G401 (cell line): ENCODE results near the gene ARMC3. TPM values are rescaled to one million over a fixed set of nuclear protein-coding genes. Genes with fewer than 3 reads are reported as not detected.
"Not testable (repeated sequence)": the region's sequence is repeated elsewhere in the genome, so short reads cannot be mapped to it uniquely, and the experiment has no call there.

Experiments
- DNase-seq: peaks from one replicate; pipeline ENCODE4 v3.0.0-alpha.2; 2015; ENCODE audit warnings: low spot score
- in situ Hi-C: cut with HindIII; loops from 2 replicates; pipeline ENCODE4 v1.10.0; 2016; ENCODE audit warnings: low sequenced_read_pairs, mixed read lengths
- total RNA-seq: library from RNA; depleted of rRNA; stranded (reverse); fragments of >200 nt; shearing (Covaris generic); gene quantifications from 2 replicates; pipeline ENCODE4 v1.2.3, GENCODE V29; 2014

Gene ARMC3
- total RNA-seq, 1 experiment from 2014 or later: not detected

GRCh38 chr10:22925088-22925487 lies 2.8 kb upstream of the ARMC3 start:
- in situ Hi-C loops: no loop called here
- DNase-seq: no peak

- in situ Hi-C loops: no loop called here
- DNase-seq: no peak
These were observed 687 bp upstream of the ARMC3 start for GRCh38 chr10:22927166-22927565.

- in situ Hi-C loops: not testable (repeated sequence)
These were observed 1.2 kb downstream of the ARMC3 start for GRCh38 chr10:22929053-22929452.

GRCh38 chr10:22931948-22932347 lies 4.1 kb downstream of the ARMC3 start:
- in situ Hi-C loops: no loop called here
- no peak for DNase-seq

More at GRCh38 chr10:22929053-22929452, 1.2 kb downstream of the ARMC3 start:
- not testable (repeated sequence) for DNase-seq

GRCh38 chr10:22932626-22933370 lies 4.9 kb downstream of the ARMC3 start:
- in situ Hi-C loops: no loop called here
- no peak for DNase-seq

GRCh38 chr10:22934726-22935125 lies 6.9 kb downstream of the ARMC3 start:
- DNase-seq: no peak
- in situ Hi-C loops: no loop called here

GRCh38 chr10:22942437-22942836 lies 14.6 kb downstream of the ARMC3 start:
- no peak for DNase-seq
- in situ Hi-C loops: no loop called here

- DNase-seq: no peak
- in situ Hi-C loops: no loop called here
These were observed 18.3 kb downstream of the ARMC3 start for GRCh38 chr10:22945934-22946673.

GRCh38 chr10:22954970-22955369 lies 27.1 kb downstream of the ARMC3 start:
- in situ Hi-C loops: no loop called here
- no peak for DNase-seq

- DNase-seq: no peak
- in situ Hi-C loops: no loop called here
These were observed 30.5 kb downstream of the ARMC3 start for GRCh38 chr10:22958338-22958737.

GRCh38 chr10:22959292-22959691 lies 31.4 kb downstream of the ARMC3 start:
- in situ Hi-C loops: no loop called here

GRCh38 chr10:22959950-22960349 lies 32.1 kb downstream of the ARMC3 start:
- DNase-seq: no peak
- in situ Hi-C loops: no loop called here

More at GRCh38 chr10:22959292-22959691, 31.4 kb downstream of the ARMC3 start:
- no peak for DNase-seq

GRCh38 chr10:22962817-22963216 lies 35.0 kb downstream of the ARMC3 start:
- in situ Hi-C loops: no loop called here
- no peak for DNase-seq

- no peak for DNase-seq
- in situ Hi-C loops: no loop called here
These were observed 41.9 kb downstream of the ARMC3 start for GRCh38 chr10:22969704-22970103.

GRCh38 chr10:22976534-22976933 lies 48.7 kb downstream of the ARMC3 start:
- in situ Hi-C loops: loop anchor here (25.0 kb wide), 2 partner anchors 389 to 664 kb away; partner anchors contain the start of genes BMI1 and COMMD3
- no peak for DNase-seq

- DNase-seq: no peak
- in situ Hi-C loops: loop anchor here (25.0 kb wide), 2 partner anchors 390 to 665 kb away; partner anchors contain the start of genes BMI1 and COMMD3
These were observed 49.9 kb downstream of the ARMC3 start for GRCh38 chr10:22977751-22978150.

- no peak for DNase-seq
- in situ Hi-C loops: loop anchor here (25.0 kb wide), 2 partner anchors 391 to 666 kb away; partner anchors contain the start of genes BMI1 and COMMD3
These were observed 50.4 kb downstream of the ARMC3 start for GRCh38 chr10:22978287-22978686.

- DNase-seq: no peak
- in situ Hi-C loops: loop anchor here (25.0 kb wide), 2 partner anchors 392 to 667 kb away; partner anchors contain the start of genes BMI1 and COMMD3
These were observed 51.1 kb downstream of the ARMC3 start for GRCh38 chr10:22978918-22979317.

- no peak for DNase-seq
- in situ Hi-C loops: loop anchor here (25.0 kb wide), 2 partner anchors 394 to 669 kb away; partner anchors contain the start of genes BMI1 and COMMD3
These were observed 53.0 kb downstream of the ARMC3 start for GRCh38 chr10:22980822-22981221.

- in situ Hi-C loops: loop anchor here (25.0 kb wide), 2 partner anchors 397 to 672 kb away; partner anchors contain the start of genes BMI1 and COMMD3
- no peak for DNase-seq
These were observed 56.2 kb downstream of the ARMC3 start for GRCh38 chr10:22984066-22984465.
